Measurements from ENCODE around the gene ADH7. TPM values are rescaled to one million over a fixed set of nuclear protein-coding genes. Genes with fewer than 3 reads are reported as not detected.

ADH7 gene
- total and polyA plus RNA-seq, 2 of the 8 experiments (the other 6 are each of a cell fraction or from before 2014, with no cell fraction given): not detected

DNA sequence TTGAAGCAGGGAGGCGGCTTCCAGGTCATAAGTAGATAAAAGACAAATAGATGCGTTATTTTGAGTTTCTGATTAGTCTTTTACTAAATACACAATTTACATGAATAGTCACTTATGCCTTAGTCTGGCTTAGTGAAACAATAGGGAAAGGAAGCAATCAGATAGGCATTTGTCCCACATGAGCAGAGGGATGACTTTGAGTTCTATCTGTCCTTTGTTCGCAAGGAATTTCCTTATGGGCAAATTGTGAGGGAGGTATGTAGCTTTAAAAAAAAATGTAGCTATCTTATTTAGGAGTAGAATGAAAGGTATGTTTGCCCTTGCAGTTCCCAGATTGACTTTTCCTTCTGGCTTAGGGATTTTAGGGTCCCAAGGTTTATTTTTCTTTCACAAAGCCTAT lies 56.3 kb downstream of the ADH7 start:
- CTCF ChIA-PET (ENCODE audit: partially characterized antibody): interaction anchor here (0.8 to 2.6 kb wide), 9 partner anchors 9 to 384 kb away, joined by 3 to 25 read pairs (median 4); partner anchors contain the start of gene METAP1
- WGBS, 2 experiments (ENCODE audit: extremely low coverage in 1 of 2, insufficient coverage in 1 of 2, insufficient read length in 1 of 2, insufficient replicate concordance in 2 of 2, low coverage in 1 of 2, low lambda C conversion rate in 2 of 2, missing lambda C conversion rate in 1 of 2): 85% methylated on average over 3 of the region's 3 CpGs; no CpG with 5 or more reads in 1 of the 2 experiments
- TF ChIP-seq RFX5 (IDR thresholded peaks at IDR 0.05; ENCODE audit: borderline replicate concordance, low read depth, low read length): no peak
- TF ChIP-seq, protein P1, sequence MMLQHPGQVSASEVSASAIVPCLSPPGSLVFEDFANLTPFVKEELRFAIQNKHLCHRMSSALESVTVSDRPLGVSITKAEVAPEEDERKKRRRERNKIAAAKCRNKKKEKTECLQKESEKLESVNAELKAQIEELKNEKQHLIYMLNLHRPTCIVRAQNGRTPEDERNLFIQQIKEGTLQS (IDR thresholded peaks at IDR 0.05; ENCODE audit: insufficient read depth, low read depth, low read length): no peak
- TF ChIP-seq, protein P2, sequence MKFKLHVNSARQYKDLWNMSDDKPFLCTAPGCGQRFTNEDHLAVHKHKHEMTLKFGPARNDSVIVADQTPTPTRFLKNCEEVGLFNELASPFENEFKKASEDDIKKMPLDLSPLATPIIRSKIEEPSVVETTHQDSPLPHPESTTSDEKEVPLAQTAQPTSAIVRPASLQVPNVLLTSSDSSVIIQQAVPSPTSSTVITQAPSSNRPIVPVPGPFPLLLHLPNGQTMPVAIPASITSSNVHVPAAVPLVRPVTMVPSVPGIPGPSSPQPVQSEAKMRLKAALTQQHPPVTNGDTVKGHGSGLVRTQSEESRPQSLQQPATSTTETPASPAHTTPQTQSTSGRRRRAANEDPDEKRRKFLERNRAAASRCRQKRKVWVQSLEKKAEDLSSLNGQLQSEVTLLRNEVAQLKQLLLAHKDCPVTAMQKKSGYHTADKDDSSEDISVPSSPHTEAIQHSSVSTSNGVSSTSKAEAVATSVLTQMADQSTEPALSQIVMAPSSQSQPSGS (IDR thresholded peaks at IDR 0.05; ENCODE audit: low read length): no peak
- no peak for TF ChIP-seq POU5F1 (IDR thresholded peaks at IDR 0.05; ENCODE audit: low read depth, low read length)
- TF ChIP-seq TBP (IDR thresholded peaks at IDR 0.05; ENCODE audit: low read depth, low read length): no peak
- TF ChIP-seq, protein P3, sequence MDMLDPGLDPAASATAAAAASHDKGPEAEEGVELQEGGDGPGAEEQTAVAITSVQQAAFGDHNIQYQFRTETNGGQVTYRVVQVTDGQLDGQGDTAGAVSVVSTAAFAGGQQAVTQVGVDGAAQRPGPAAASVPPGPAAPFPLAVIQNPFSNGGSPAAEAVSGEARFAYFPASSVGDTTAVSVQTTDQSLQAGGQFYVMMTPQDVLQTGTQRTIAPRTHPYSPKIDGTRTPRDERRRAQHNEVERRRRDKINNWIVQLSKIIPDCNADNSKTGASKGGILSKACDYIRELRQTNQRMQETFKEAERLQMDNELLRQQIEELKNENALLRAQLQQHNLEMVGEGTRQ (IDR thresholded peaks at IDR 0.05; ENCODE audit: low read length): no peak
- no peak for TF ChIP-seq TAF7 (optimal IDR thresholded peaks at IDR 0.05; ENCODE audit: borderline replicate concordance, low read depth, low read length)
- TF ChIP-seq SAP30 (IDR thresholded peaks at IDR 0.05; ENCODE audit: insufficient read depth, insufficient replicate concordance, low read length): no peak
- TF ChIP-seq CBX5 (IDR thresholded peaks at IDR 0.05; ENCODE audit: low read depth, low read length): no peak
- TF ChIP-seq GABPA (IDR thresholded peaks at IDR 0.05; ENCODE audit: borderline replicate concordance, insufficient read depth, low read length): no peak
- no peak for TF ChIP-seq KDM5A (IDR thresholded peaks at IDR 0.05; ENCODE audit: low read length)

More for the DNA sequence above, 56.3 kb downstream of the ADH7 start:
- no peak overlapping the region for H2BK20ac ChIP-seq (ENCODE audit: low read length)
- POLR2A ChIA-PET (ENCODE audit: partially characterized antibody): no interaction called here
- no peak overlapping the region for H3K4ac ChIP-seq (replicated peaks; ENCODE audit: insufficient read length, low read depth, low read length)
- no peak overlapping the region for H3K23ac ChIP-seq (ENCODE audit: insufficient read length)
- no peak overlapping the region for H4K5ac ChIP-seq (ENCODE audit: insufficient read length, low read depth, low read length)
- H3K4me1 ChIP-seq (replicated peaks in 1 of 4; ENCODE audit: control insufficient read depth in 3 of 4, insufficient read depth in 4 of 4, low read length in 3 of 4): no peaks in the 10 kb centered on the region
- DNase-seq (ENCODE audit: low read depth in 1 of 2, low spot score in 2 of 2) (no peak), FAIRE-seq (no peak)
- H2BK12ac ChIP-seq (ENCODE audit: low read depth, low read length): no peak overlapping the region
- no peak overlapping the region for H4K8ac ChIP-seq (ENCODE audit: extremely low read depth, insufficient read depth, low read length)
- no peak overlapping the region for H2BK15ac ChIP-seq (ENCODE audit: low read length)
- H3K18ac ChIP-seq (ENCODE audit: extremely low read depth, low read length): no peak overlapping the region
- H2BK120ac ChIP-seq (replicated peaks; ENCODE audit: low read depth, low read length): no peak overlapping the region
- H4K20me1 ChIP-seq (replicated peaks in 1 of 2; ENCODE audit: control insufficient read depth in 1 of 2, insufficient read depth in 2 of 2, low read length in 2 of 2): no peaks in the 10 kb centered on the region
- no peak overlapping the region for H3K27ac ChIP-seq (ENCODE audit: low read depth, low read length)
- H4K91ac ChIP-seq (replicated peaks; ENCODE audit: insufficient read length, low read length): no peak overlapping the region
- H3K14ac ChIP-seq (ENCODE audit: insufficient read length): no peak overlapping the region
- H2AFZ ChIP-seq (ENCODE audit: low read length): no peak overlapping the region
- no peaks in the 10 kb centered on the region for H3K79me2 ChIP-seq (ENCODE audit: control insufficient read depth in 1 of 2, insufficient read depth in 2 of 2, low read length in 2 of 2)
- H3K9ac ChIP-seq (replicated peaks in 1 of 4; ENCODE audit: extremely low read depth in 1 of 4, low read depth in 3 of 4, low read length in 3 of 4): no peak overlapping the region
- H3K9me3 ChIP-seq (ENCODE audit: insufficient read depth in 2 of 2, low read depth in 1 of 2, low read length in 1 of 2): no peaks in the 10 kb centered on the region
- no peak overlapping the region for H3K4me3 ChIP-seq (ENCODE audit: extremely low read depth in 1 of 4, insufficient read depth in 2 of 4, low read depth in 3 of 4, low read length in 4 of 4)
- H3K4me2 ChIP-seq (ENCODE audit: insufficient read depth in 1 of 2, low read depth in 2 of 2, low read length in 2 of 2): no peak overlapping the region
- H3K27me3 ChIP-seq (replicated peaks in 1 of 4; ENCODE audit: control insufficient read depth in 3 of 4, extremely low read depth in 1 of 4, insufficient read depth in 3 of 4, low read length in 3 of 4): no peaks in the 10 kb centered on the region
- H3K56ac ChIP-seq (replicated peaks; ENCODE audit: insufficient read length, low read depth, low read length): no peak overlapping the region
- no peaks in the 10 kb centered on the region for H3K23me2 ChIP-seq (ENCODE audit: low read depth, low read length)
- H3K79me1 ChIP-seq (ENCODE audit: low read depth, low read length): no peaks in the 10 kb centered on the region
- H3K36me3 ChIP-seq (ENCODE audit: control insufficient read depth in 2 of 4, insufficient read depth in 4 of 4, low read length in 3 of 4): no peaks in the 10 kb centered on the region
- H2AK5ac ChIP-seq (ENCODE audit: low read depth, low read length): no peak overlapping the region
- H2BK5ac ChIP-seq (ENCODE audit: low read depth, low read length): no peak overlapping the region

Data from H1 (cell line).